H9 (cell line): ENCODE results near the gene DNAH1. TPM values are rescaled to one million over a fixed set of nuclear protein-coding genes. Genes with fewer than 3 reads are reported as not detected.

Experiments
- DNase-seq: peaks from one replicate; pipeline ENCODE4 v3.0.0-alpha.2; 2017
- H2AFZ ChIP-seq: one replicate; pipeline ENCODE4 v1.6.1; 2013; ENCODE audit warnings: mild to moderate bottlenecking, low read length, control low read depth, moderate library complexity
- H2AK5ac ChIP-seq: 2 replicates; pipeline ENCODE4 v1.6.1; 2013; ENCODE audit warnings: low read length, control low read depth, mixed read lengths; ENCODE audit not compliant: insufficient read length
- H2BK120ac ChIP-seq: one replicate; pipeline ENCODE4 v1.6.1; 2013; ENCODE audit warnings: low read depth, mild to moderate bottlenecking, low read length, control low read depth, inconsistent platforms; ENCODE audit not compliant: poor library complexity, severe bottlenecking
- H2BK12ac ChIP-seq: 2 replicates; pipeline ENCODE4 v1.6.1; 2013; ENCODE audit warnings: low read length, control low read depth, mixed read lengths, low read depth; ENCODE audit not compliant: insufficient read length
- H2BK15ac ChIP-seq: 2 replicates; pipeline ENCODE4 v1.6.1; 2013; ENCODE audit warnings: low read depth, low read length, control low read depth
- H2BK20ac ChIP-seq: one replicate; pipeline ENCODE4 v1.6.1; 2013; ENCODE audit warnings: low read depth, mild to moderate bottlenecking, low read length, control low read depth, inconsistent platforms; ENCODE audit not compliant: poor library complexity, severe bottlenecking
- H2BK5ac ChIP-seq: 2 replicates; pipeline ENCODE4 v1.6.1; 2013; ENCODE audit warnings: low read length, control low read depth, mixed read lengths; ENCODE audit not compliant: insufficient read length
- H3K14ac ChIP-seq: 2 replicates; pipeline ENCODE4 v1.6.1; 2013; ENCODE audit warnings: low read length, control low read depth; ENCODE audit not compliant: insufficient read depth
- H3K18ac ChIP-seq: 2 replicates; pipeline ENCODE4 v1.6.1; 2013; ENCODE audit warnings: low read depth, mild to moderate bottlenecking, mixed read lengths, low read length, control low read depth; ENCODE audit not compliant: insufficient read length
- H3K23ac ChIP-seq: 2 replicates; pipeline ENCODE4 v1.6.1; 2013; ENCODE audit warnings: low read length, control low read depth, mixed read lengths, low read depth; ENCODE audit not compliant: insufficient read length
- H3K23me2 ChIP-seq: 2 replicates; pipeline ENCODE4 v1.6.1; 2013; ENCODE audit warnings: low read depth, mild to moderate bottlenecking, mixed read lengths, low read length, control low read depth; ENCODE audit not compliant: insufficient read length, poor library complexity, severe bottlenecking
- H3K27ac ChIP-seq: 2 replicates; pipeline ENCODE4 v1.5.1; 2013; ENCODE audit warnings: low read length, control low read depth, mixed read lengths, low read depth; ENCODE audit not compliant: insufficient read length
- H3K27me3 ChIP-seq: 2 replicates; pipeline ENCODE4 v1.6.1; 2013; ENCODE audit warnings: low read length, control low read depth, inconsistent platforms; ENCODE audit not compliant: insufficient read depth
- H3K4ac ChIP-seq: 2 replicates; pipeline ENCODE4 v1.6.1; 2013; ENCODE audit warnings: low read depth, mild to moderate bottlenecking, control low read depth, inconsistent platforms, low read length, moderate library complexity
- H3K4me1 ChIP-seq: 2 replicates; pipeline ENCODE4 v1.6.1; 2013; ENCODE audit warnings: low read length, control low read depth, inconsistent platforms; ENCODE audit not compliant: insufficient read depth
- H3K4me2 ChIP-seq: 2 replicates; pipeline ENCODE4 v1.6.1; 2013; ENCODE audit warnings: low read length, control low read depth, mixed read lengths; ENCODE audit not compliant: insufficient read length, insufficient read depth
- H3K56ac ChIP-seq: 2 replicates; pipeline ENCODE4 v1.6.1; 2013; ENCODE audit warnings: low read depth, mild to moderate bottlenecking, mixed read lengths, low read length, control low read depth; ENCODE audit not compliant: insufficient read length
- H3K79me1 ChIP-seq: 2 replicates; pipeline ENCODE4 v1.6.1; 2013; ENCODE audit warnings: low read depth, mild to moderate bottlenecking, moderate library complexity, low read length, control low read depth, inconsistent platforms; ENCODE audit not compliant: insufficient read depth, poor library complexity, severe bottlenecking
- H3K79me2 ChIP-seq: 2 replicates; pipeline ENCODE4 v1.6.1; 2013; ENCODE audit warnings: low read length, control low read depth, inconsistent platforms; ENCODE audit not compliant: insufficient read depth
- H3K9ac ChIP-seq: 2 replicates; pipeline ENCODE4 v1.6.1; 2013; ENCODE audit warnings: low read length, control low read depth, mixed read lengths; ENCODE audit not compliant: insufficient read length; ENCODE audit errors: extremely low read depth
- H3K9me3 ChIP-seq: one replicate; pipeline ENCODE4 v1.6.1; 2013; ENCODE audit warnings: low read depth, low read length, inconsistent platforms; ENCODE audit not compliant: control insufficient read depth
- H3T11ph ChIP-seq: one replicate; pipeline ENCODE4 v1.6.1; 2013; ENCODE audit warnings: mild to moderate bottlenecking, low read length, control low read depth, inconsistent platforms
- H4K20me1 ChIP-seq: one replicate; pipeline ENCODE4 v1.6.1; 2013; ENCODE audit not compliant: control insufficient read depth, insufficient read length, insufficient read depth
- H4K5ac ChIP-seq: 2 replicates; pipeline ENCODE4 v1.6.1; 2013; ENCODE audit warnings: low read depth, mild to moderate bottlenecking, mixed read lengths, low read length, control low read depth; ENCODE audit not compliant: insufficient read length
- H4K8ac ChIP-seq: replicated peaks from 2 replicates; pipeline ENCODE4 v1.6.1; 2013; ENCODE audit warnings: low read length, control low read depth, mixed read lengths, low read depth; ENCODE audit not compliant: insufficient read length
- H4K91ac ChIP-seq: 2 replicates; pipeline ENCODE4 v1.6.1; 2013; ENCODE audit warnings: low read depth, mild to moderate bottlenecking, moderate library complexity, mixed read lengths, low read length, control low read depth; ENCODE audit not compliant: insufficient read length
- H3K27ac Mint-ChIP-seq, 3 experiments: 2 replicates in 2 of 3; 3 replicates in 1 of 3; pipeline ENCODE4 v1.8.0; 2020 to 2021; ENCODE audit warnings: mixed read lengths in 3 of 3, mild to moderate bottlenecking in 1 of 3, moderate library complexity in 1 of 3
- H3K27me3 Mint-ChIP-seq: 2 replicates; pipeline ENCODE4 v1.8.0; 2021; ENCODE audit warnings: low read depth, mild to moderate bottlenecking, moderate library complexity, mixed read lengths
- H3K36me3 Mint-ChIP-seq, 3 experiments: 2 replicates in 2 of 3; 3 replicates in 1 of 3; pipeline ENCODE4 v1.8.0; 2020 to 2021; ENCODE audit warnings: low read depth in 3 of 3, mixed read lengths in 3 of 3; ENCODE audit not compliant: insufficient read depth in 1 of 3
- H3K4me1 Mint-ChIP-seq, 2 experiments: 2 replicates each; pipeline ENCODE4 v1.8.0; 2020; ENCODE audit warnings: mixed read lengths in 2 of 2
- H3K4me3 Mint-ChIP-seq, 2 experiments: 2 replicates in 1 of 2; 3 replicates in 1 of 2; pipeline ENCODE4 v1.8.0; 2020 to 2021; ENCODE audit warnings: mild to moderate bottlenecking in 2 of 2, mixed read lengths in 2 of 2, moderate library complexity in 1 of 2
- H3K9me3 Mint-ChIP-seq, 2 experiments: 2 replicates in 1 of 2; 3 replicates in 1 of 2; pipeline ENCODE4 v1.8.0; 2020; ENCODE audit warnings: mild to moderate bottlenecking in 2 of 2, mixed read lengths in 2 of 2, moderate library complexity in 1 of 2
- WGBS: extraction: QIAGEN DNeasy Blood & Tissue Kit; methylation state at CpG from one replicate; pipeline ENCODE4 v1.1.7; 2013; ENCODE audit warnings: missing lambda C conversion rate, low lambda C conversion rate, mixed read lengths; ENCODE audit not compliant: insufficient read length; ENCODE audit errors: extremely low coverage; 5-methylcytosine and 5-hydroxymethylcytosine counted together
- total RNA-seq: library from RNA; stranded (reverse); gene quantifications from 2 replicates; pipeline ENCODE4 v1.2.1, GENCODE V29; 2021
- TF ChIP-seq, protein P1 (sequence below): fragments of 200-600 bp; sonication (generic); conservative IDR thresholded peaks from 3 replicates; pipeline ENCODE4 v1.8.0; 2021; ENCODE audit warnings: antibody characterized with exemption, mild to moderate bottlenecking

The DNAH1 gene
- total RNA-seq, 1 experiment from 2014 or later, result 2.0 TPM

GRCh38 chr3:52401021-52401420 lies 84.9 kb downstream of the DNAH1 start:
- Histone ChIP-seq H2BK15ac (no peak overlapping the region), H3K79me2 (no peaks in the 10 kb centered on the region), H4K5ac (no peak overlapping the region), H4K20me1 (no peaks in the 10 kb centered on the region), H2BK20ac (no peak overlapping the region), H3K4me1 (no peaks in the 10 kb centered on the region), H3K56ac (no peak overlapping the region), H3K18ac (no peak overlapping the region), H2BK12ac (no peak overlapping the region), H4K8ac (no peak overlapping the region), H2BK5ac (no peak overlapping the region), H4K91ac (no peak overlapping the region), H2AK5ac (no peak overlapping the region), H3T11ph (no peak overlapping the region), H3K79me1 (no peaks in the 10 kb centered on the region), H3K27me3 (no peaks in the 10 kb centered on the region), H3K9me3 (no peaks in the 10 kb centered on the region), H3K4me2 (no peak overlapping the region), H3K4ac (no peak overlapping the region), H3K14ac (no peak overlapping the region), H3K9ac (no peak overlapping the region), H3K27ac (no peak overlapping the region), H2AFZ (no peak overlapping the region), H3K23ac (no peak overlapping the region), H3K23me2 (no peaks in the 10 kb centered on the region), H2BK120ac (no peak overlapping the region)
- H3K36me3 Mint-ChIP-seq, result peaks cover 34 to 54% (median 47%) of the 10 kb centered on the region in 3 experiments
- peaks cover 2% of the 10 kb centered on the region for H3K27me3 Mint-ChIP-seq
- no peaks in the 10 kb centered on the region for H3K9me3 Mint-ChIP-seq
- no peak overlapping the region; a peak in 2 of 7 replicates for H3K27ac Mint-ChIP-seq
- no peak for DNase-seq
- no peak overlapping the region; a peak in 1 of 5 replicates for H3K4me3 Mint-ChIP-seq
- H3K4me1 Mint-ChIP-seq, result no peaks in the 10 kb centered on the region
- WGBS, result no CpG with 5 or more reads among the region's 1 CpG
- TF ChIP-seq, protein P1, sequence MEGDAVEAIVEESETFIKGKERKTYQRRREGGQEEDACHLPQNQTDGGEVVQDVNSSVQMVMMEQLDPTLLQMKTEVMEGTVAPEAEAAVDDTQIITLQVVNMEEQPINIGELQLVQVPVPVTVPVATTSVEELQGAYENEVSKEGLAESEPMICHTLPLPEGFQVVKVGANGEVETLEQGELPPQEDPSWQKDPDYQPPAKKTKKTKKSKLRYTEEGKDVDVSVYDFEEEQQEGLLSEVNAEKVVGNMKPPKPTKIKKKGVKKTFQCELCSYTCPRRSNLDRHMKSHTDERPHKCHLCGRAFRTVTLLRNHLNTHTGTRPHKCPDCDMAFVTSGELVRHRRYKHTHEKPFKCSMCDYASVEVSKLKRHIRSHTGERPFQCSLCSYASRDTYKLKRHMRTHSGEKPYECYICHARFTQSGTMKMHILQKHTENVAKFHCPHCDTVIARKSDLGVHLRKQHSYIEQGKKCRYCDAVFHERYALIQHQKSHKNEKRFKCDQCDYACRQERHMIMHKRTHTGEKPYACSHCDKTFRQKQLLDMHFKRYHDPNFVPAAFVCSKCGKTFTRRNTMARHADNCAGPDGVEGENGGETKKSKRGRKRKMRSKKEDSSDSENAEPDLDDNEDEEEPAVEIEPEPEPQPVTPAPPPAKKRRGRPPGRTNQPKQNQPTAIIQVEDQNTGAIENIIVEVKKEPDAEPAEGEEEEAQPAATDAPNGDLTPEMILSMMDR, result no peak
